ENCODE data around the gene LCN6.

The LCN6 gene

DNA sequence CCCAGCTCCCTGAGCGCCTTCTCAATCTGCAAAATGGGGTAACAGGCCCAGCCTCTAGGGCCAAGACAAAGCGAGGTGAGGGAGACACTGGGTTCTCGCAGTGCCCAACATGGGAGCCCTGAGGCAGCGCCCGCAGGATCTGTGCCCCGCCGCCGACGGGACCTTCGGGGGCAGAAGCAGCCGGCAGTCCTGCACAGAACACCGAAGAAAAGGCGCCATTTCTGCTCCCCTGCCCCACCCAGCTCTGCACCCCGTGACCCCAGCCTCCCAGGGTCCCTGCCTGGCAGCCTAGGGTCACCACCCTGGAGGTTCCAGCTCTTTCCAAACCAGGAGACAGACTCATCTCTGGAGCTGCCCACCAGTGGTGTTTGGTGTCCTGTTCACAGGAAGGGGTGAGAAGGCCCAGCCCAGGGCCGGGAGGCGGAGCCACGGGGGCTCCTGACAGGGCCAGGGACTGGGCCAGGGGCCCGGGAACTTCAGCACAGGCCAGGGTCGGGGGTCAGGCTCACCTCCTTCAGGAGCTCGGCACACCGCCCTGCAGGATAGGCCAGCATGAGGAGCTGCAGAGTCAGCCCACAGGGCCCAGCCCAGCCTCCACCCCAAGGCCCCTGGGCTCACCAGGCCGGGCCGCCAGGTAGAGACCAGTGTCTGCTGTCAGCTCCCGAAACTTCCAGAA, 6.4 kb upstream of the LCN6 start:
- no peak overlapping the region for H3K4me3 ChIP-seq (ENCODE audit: low read depth, low read length)
- TF ChIP-seq, protein P1, sequence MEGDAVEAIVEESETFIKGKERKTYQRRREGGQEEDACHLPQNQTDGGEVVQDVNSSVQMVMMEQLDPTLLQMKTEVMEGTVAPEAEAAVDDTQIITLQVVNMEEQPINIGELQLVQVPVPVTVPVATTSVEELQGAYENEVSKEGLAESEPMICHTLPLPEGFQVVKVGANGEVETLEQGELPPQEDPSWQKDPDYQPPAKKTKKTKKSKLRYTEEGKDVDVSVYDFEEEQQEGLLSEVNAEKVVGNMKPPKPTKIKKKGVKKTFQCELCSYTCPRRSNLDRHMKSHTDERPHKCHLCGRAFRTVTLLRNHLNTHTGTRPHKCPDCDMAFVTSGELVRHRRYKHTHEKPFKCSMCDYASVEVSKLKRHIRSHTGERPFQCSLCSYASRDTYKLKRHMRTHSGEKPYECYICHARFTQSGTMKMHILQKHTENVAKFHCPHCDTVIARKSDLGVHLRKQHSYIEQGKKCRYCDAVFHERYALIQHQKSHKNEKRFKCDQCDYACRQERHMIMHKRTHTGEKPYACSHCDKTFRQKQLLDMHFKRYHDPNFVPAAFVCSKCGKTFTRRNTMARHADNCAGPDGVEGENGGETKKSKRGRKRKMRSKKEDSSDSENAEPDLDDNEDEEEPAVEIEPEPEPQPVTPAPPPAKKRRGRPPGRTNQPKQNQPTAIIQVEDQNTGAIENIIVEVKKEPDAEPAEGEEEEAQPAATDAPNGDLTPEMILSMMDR (IDR thresholded peaks at IDR 0.05; ENCODE audit: borderline replicate concordance, insufficient read depth, low read depth, low read length) = no peak

DNA sequence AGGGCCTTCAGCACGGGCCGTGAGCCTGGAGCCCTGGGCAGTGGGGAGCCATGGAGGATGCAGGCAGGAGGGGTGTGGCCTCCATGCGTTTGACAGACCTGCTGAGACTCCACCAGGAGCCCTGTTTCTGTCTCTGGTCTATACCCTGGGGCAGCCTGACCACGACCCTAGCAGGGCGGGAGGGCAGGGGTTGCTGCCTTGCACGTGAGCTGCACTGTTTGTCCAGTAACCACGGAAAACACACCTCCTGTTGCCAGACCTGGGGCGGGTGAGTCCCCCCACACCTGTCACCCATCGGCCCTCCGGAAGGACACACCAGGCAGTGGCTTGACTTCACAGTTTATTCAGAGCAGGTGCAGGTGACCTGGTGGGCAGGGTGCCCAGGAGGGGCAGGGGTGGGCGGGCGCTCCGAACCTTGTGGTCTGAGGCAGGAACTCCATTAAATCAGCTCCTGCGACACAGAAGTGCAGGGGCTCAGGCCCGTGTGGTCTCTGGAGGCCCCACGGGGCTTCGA, 5.8 kb upstream of the LCN6 start:
- TF ChIP-seq, protein P1 (IDR thresholded peaks at IDR 0.05; ENCODE audit: borderline replicate concordance, insufficient read depth, low read depth, low read length) = no peak
- H3K4me3 ChIP-seq (ENCODE audit: low read depth, low read length) = no peak overlapping the region

DNA sequence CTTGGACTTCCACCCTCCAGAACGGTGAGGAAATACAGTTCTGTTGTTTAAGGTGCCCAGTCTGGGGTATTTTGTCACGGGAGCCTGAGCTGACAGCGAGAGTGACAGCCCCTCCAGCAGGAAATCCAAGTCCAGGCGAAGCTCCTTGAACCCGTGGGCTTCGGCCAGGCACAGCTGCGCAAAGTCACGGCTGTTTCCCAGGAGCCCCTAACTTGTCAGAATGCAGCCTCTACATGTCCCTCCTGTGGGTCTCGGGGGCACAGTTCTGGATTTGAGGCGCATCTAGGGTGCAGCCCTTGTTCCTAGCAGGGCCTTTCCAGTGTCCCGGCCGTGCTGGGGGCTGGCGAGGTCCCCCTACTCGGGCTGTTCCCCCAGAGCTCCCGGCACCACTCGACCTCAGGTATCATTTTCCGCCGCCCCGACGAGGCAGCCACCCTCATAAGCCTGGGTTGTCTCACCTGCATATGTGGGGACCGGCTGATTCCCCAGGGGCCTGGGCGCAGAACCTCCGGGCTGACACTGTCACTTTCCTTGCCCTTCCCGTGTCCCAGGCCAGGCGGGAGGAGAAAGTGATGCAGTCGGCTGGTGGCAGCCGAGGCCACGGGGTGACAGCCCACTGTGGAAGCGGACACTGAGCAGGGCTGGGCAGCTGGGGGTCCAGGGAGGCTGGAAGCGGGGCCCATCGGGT, 5.2 kb upstream of the LCN6 start:
- H3K4me3 ChIP-seq (ENCODE audit: low read depth, low read length) = no peak overlapping the region
- TF ChIP-seq, protein P1 (IDR thresholded peaks at IDR 0.05; ENCODE audit: borderline replicate concordance, insufficient read depth, low read depth, low read length) = no peak

DNA sequence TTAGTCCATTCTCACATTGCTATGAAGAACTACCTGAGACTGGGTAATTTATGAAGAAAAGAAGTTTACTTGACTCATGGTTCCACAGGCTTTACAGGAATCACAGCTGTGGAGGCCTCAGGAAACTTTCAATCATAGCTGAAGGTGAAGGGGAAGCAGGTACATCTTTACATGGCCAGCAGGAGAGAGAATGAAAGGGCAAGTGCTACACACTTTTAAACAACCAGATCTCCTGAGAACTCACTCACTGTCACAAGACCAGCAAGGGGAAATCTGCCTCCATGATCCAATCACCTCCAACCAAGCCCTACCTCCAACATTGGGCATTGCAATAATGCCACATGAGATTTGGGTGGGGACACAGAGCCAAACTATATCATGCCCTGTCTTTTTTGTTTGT, 3.5 kb upstream of the LCN6 start:
- TF ChIP-seq, protein P1 (IDR thresholded peaks at IDR 0.05; ENCODE audit: borderline replicate concordance, insufficient read depth, low read depth, low read length) = no peak
- no peak overlapping the region for H3K4me3 ChIP-seq (ENCODE audit: low read depth, low read length)

DNA sequence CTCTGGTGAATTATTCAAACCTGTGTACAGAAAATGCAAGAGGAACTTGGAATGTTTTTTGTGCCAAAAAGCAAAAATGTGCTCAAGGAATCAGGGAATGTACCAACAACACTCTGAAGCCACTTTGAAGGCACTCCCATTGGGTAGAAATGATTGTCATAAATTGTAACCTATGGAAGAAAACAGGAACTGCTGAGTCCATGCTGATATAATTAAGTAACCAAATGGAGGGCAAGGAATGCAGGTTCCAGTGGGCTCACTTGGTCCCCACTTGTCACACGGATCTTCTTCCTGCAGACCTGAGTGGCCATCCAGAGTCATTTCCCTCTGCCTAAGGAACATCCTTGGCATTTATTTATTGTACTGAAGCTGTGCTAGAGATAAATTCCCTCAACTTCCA, 2.9 kb upstream of the LCN6 start:
- no peak overlapping the region for H3K4me3 ChIP-seq (ENCODE audit: low read depth, low read length)
- TF ChIP-seq, protein P1 (IDR thresholded peaks at IDR 0.05; ENCODE audit: borderline replicate concordance, insufficient read depth, low read depth, low read length) = no peak

DNA sequence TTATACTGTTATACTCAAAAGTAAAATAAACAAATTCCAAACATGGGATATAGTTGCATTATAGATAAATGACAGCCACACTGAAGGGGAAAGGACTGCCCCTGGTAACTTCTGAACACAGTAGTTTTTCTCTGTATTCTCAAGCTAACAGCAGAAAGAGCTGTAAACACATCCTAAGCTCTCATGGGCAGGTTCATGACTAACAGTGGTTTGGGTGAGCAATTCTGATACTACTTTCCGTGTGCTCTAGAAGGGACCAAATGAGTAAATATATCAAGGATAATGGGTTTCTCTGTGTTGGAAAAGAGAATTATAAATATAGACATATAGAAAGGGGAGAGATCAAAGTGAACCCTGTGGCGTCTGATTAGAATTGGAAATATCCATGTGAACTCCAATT, 2.2 kb upstream of the LCN6 start:
- H3K4me3 ChIP-seq (ENCODE audit: low read depth, low read length) = no peak overlapping the region
- TF ChIP-seq, protein P1 (IDR thresholded peaks at IDR 0.05; ENCODE audit: borderline replicate concordance, insufficient read depth, low read depth, low read length) = no peak

Measured in GM12875 (cell line).